Heart left ventricle (tissue), 13 donors: ENCODE data around the gene PTPN13.

ENCODE experiments used
- CTCF ChIP-seq, 12 donors: fragments of 200-600 bp; sonication (generic) in 4 of 12; IDR thresholded peaks; one replicate each; pipeline versions ENCODE4 v1.5.0 to v1.8.0; 2018 to 2022; ENCODE audit warnings: antibody characterized with exemption in 12 of 12, mild to moderate bottlenecking in 5 of 12
- POLR2A ChIP-seq, 2 donors: fragments of 450-650 bp; IDR thresholded peaks; one replicate each; pipeline ENCODE4 v1.6.1; 2017; ENCODE audit warnings: antibody characterized with exemption in 2 of 2, mild to moderate bottlenecking in 2 of 2, moderate library complexity in 2 of 2
- donor health status: ischemic (EF 13 %, LVEDD 7.1; RV severe dilation, severe dysfunction).
- donor health status: DM: no; HTN: yes; CAD: no.
- donor health status: DM: no; HTN: no; CAD: no.
- donor health status: ischemic (EF 25% LVEDD 6.9; RV normal size, moderate dysfunction).
- donor health status: ischemic (EF 25% LVEDD 5.7; RV mildly dilated, moderate dysfunction).
- donor health status: ischemic (EF 35%, LVEDD 5.7; RV mildly dilated, moderate dysfunction).
- donor health status: nonischemic (EF 11% LVEDD 7.7; RV severe dilation, severe dysfunction).
- donor health status: DM: yes; HTN: yes; CAD: no.
- donor health status: PGD.
- donor health status: ischemic (EF 29% LVEDD 5.4; RV normal size, mild dysfunction).
- donor health status: nonischemic (EF 23%, LVEDD 6.1; RV moderate dilation, normal function).

- TF ChIP-seq CTCF (IDR thresholded peaks at IDR 0.05) (no peak), POLR2A (IDR thresholded peaks at IDR 0.05) (no peak)
These were observed 85.3 kb downstream of the PTPN13 start for GRCh38 chr4:86679441-86679840.
